H9 (cell line): ENCODE data around the gene LRRC15. TPM values are rescaled to one million over a fixed set of nuclear protein-coding genes. Genes with fewer than 3 reads are reported as not detected.

Source experiments
- DNase-seq: peaks from one replicate; pipeline ENCODE4 v3.0.0-alpha.2; 2017
- H2AFZ ChIP-seq: one replicate; pipeline ENCODE4 v1.6.1; 2013; ENCODE audit warnings: mild to moderate bottlenecking, low read length, control low read depth, moderate library complexity
- H2AK5ac ChIP-seq: 2 replicates; pipeline ENCODE4 v1.6.1; 2013; ENCODE audit warnings: low read length, control low read depth, mixed read lengths; ENCODE audit not compliant: insufficient read length
- H2BK120ac ChIP-seq: one replicate; pipeline ENCODE4 v1.6.1; 2013; ENCODE audit warnings: low read depth, mild to moderate bottlenecking, low read length, control low read depth, inconsistent platforms; ENCODE audit not compliant: poor library complexity, severe bottlenecking
- H2BK12ac ChIP-seq: 2 replicates; pipeline ENCODE4 v1.6.1; 2013; ENCODE audit warnings: low read length, control low read depth, mixed read lengths, low read depth; ENCODE audit not compliant: insufficient read length
- H2BK15ac ChIP-seq: 2 replicates; pipeline ENCODE4 v1.6.1; 2013; ENCODE audit warnings: low read depth, low read length, control low read depth
- H2BK20ac ChIP-seq: one replicate; pipeline ENCODE4 v1.6.1; 2013; ENCODE audit warnings: low read depth, mild to moderate bottlenecking, low read length, control low read depth, inconsistent platforms; ENCODE audit not compliant: poor library complexity, severe bottlenecking
- H2BK5ac ChIP-seq: 2 replicates; pipeline ENCODE4 v1.6.1; 2013; ENCODE audit warnings: low read length, control low read depth, mixed read lengths; ENCODE audit not compliant: insufficient read length
- H3K14ac ChIP-seq: 2 replicates; pipeline ENCODE4 v1.6.1; 2013; ENCODE audit warnings: low read length, control low read depth; ENCODE audit not compliant: insufficient read depth
- H3K18ac ChIP-seq: 2 replicates; pipeline ENCODE4 v1.6.1; 2013; ENCODE audit warnings: low read depth, mild to moderate bottlenecking, mixed read lengths, low read length, control low read depth; ENCODE audit not compliant: insufficient read length
- H3K23ac ChIP-seq: 2 replicates; pipeline ENCODE4 v1.6.1; 2013; ENCODE audit warnings: low read length, control low read depth, mixed read lengths, low read depth; ENCODE audit not compliant: insufficient read length
- H3K23me2 ChIP-seq: 2 replicates; pipeline ENCODE4 v1.6.1; 2013; ENCODE audit warnings: low read depth, mild to moderate bottlenecking, mixed read lengths, low read length, control low read depth; ENCODE audit not compliant: insufficient read length, poor library complexity, severe bottlenecking
- H3K27ac ChIP-seq: 2 replicates; pipeline ENCODE4 v1.5.1; 2013; ENCODE audit warnings: low read length, control low read depth, mixed read lengths, low read depth; ENCODE audit not compliant: insufficient read length
- H3K27me3 ChIP-seq: 2 replicates; pipeline ENCODE4 v1.6.1; 2013; ENCODE audit warnings: low read length, control low read depth, inconsistent platforms; ENCODE audit not compliant: insufficient read depth
- H3K4ac ChIP-seq: 2 replicates; pipeline ENCODE4 v1.6.1; 2013; ENCODE audit warnings: low read depth, mild to moderate bottlenecking, control low read depth, inconsistent platforms, low read length, moderate library complexity
- H3K4me1 ChIP-seq: 2 replicates; pipeline ENCODE4 v1.6.1; 2013; ENCODE audit warnings: low read length, control low read depth, inconsistent platforms; ENCODE audit not compliant: insufficient read depth
- H3K4me2 ChIP-seq: 2 replicates; pipeline ENCODE4 v1.6.1; 2013; ENCODE audit warnings: low read length, control low read depth, mixed read lengths; ENCODE audit not compliant: insufficient read length, insufficient read depth
- H3K56ac ChIP-seq: 2 replicates; pipeline ENCODE4 v1.6.1; 2013; ENCODE audit warnings: low read depth, mild to moderate bottlenecking, mixed read lengths, low read length, control low read depth; ENCODE audit not compliant: insufficient read length
- H3K79me1 ChIP-seq: 2 replicates; pipeline ENCODE4 v1.6.1; 2013; ENCODE audit warnings: low read depth, mild to moderate bottlenecking, moderate library complexity, low read length, control low read depth, inconsistent platforms; ENCODE audit not compliant: insufficient read depth, poor library complexity, severe bottlenecking
- H3K79me2 ChIP-seq: 2 replicates; pipeline ENCODE4 v1.6.1; 2013; ENCODE audit warnings: low read length, control low read depth, inconsistent platforms; ENCODE audit not compliant: insufficient read depth
- H3K9ac ChIP-seq: 2 replicates; pipeline ENCODE4 v1.6.1; 2013; ENCODE audit warnings: low read length, control low read depth, mixed read lengths; ENCODE audit not compliant: insufficient read length; ENCODE audit errors: extremely low read depth
- H3K9me3 ChIP-seq: one replicate; pipeline ENCODE4 v1.6.1; 2013; ENCODE audit warnings: low read depth, low read length, inconsistent platforms; ENCODE audit not compliant: control insufficient read depth
- H3T11ph ChIP-seq: one replicate; pipeline ENCODE4 v1.6.1; 2013; ENCODE audit warnings: mild to moderate bottlenecking, low read length, control low read depth, inconsistent platforms
- H4K20me1 ChIP-seq: one replicate; pipeline ENCODE4 v1.6.1; 2013; ENCODE audit not compliant: control insufficient read depth, insufficient read length, insufficient read depth
- H4K5ac ChIP-seq: 2 replicates; pipeline ENCODE4 v1.6.1; 2013; ENCODE audit warnings: low read depth, mild to moderate bottlenecking, mixed read lengths, low read length, control low read depth; ENCODE audit not compliant: insufficient read length
- H4K8ac ChIP-seq: replicated peaks from 2 replicates; pipeline ENCODE4 v1.6.1; 2013; ENCODE audit warnings: low read length, control low read depth, mixed read lengths, low read depth; ENCODE audit not compliant: insufficient read length
- H4K91ac ChIP-seq: 2 replicates; pipeline ENCODE4 v1.6.1; 2013; ENCODE audit warnings: low read depth, mild to moderate bottlenecking, moderate library complexity, mixed read lengths, low read length, control low read depth; ENCODE audit not compliant: insufficient read length
- H3K27ac Mint-ChIP-seq, 3 experiments: 2 replicates in 2 of 3; 3 replicates in 1 of 3; pipeline ENCODE4 v1.8.0; 2020 to 2021; ENCODE audit warnings: mixed read lengths in 3 of 3, mild to moderate bottlenecking in 1 of 3, moderate library complexity in 1 of 3
- H3K27me3 Mint-ChIP-seq: 2 replicates; pipeline ENCODE4 v1.8.0; 2021; ENCODE audit warnings: low read depth, mild to moderate bottlenecking, moderate library complexity, mixed read lengths
- H3K36me3 Mint-ChIP-seq, 3 experiments: 2 replicates in 2 of 3; 3 replicates in 1 of 3; pipeline ENCODE4 v1.8.0; 2020 to 2021; ENCODE audit warnings: low read depth in 3 of 3, mixed read lengths in 3 of 3; ENCODE audit not compliant: insufficient read depth in 1 of 3
- H3K4me1 Mint-ChIP-seq, 2 experiments: 2 replicates each; pipeline ENCODE4 v1.8.0; 2020; ENCODE audit warnings: mixed read lengths in 2 of 2
- H3K4me3 Mint-ChIP-seq, 2 experiments: 2 replicates in 1 of 2; 3 replicates in 1 of 2; pipeline ENCODE4 v1.8.0; 2020 to 2021; ENCODE audit warnings: mild to moderate bottlenecking in 2 of 2, mixed read lengths in 2 of 2, moderate library complexity in 1 of 2
- H3K9me3 Mint-ChIP-seq, 2 experiments: 2 replicates in 1 of 2; 3 replicates in 1 of 2; pipeline ENCODE4 v1.8.0; 2020; ENCODE audit warnings: mild to moderate bottlenecking in 2 of 2, mixed read lengths in 2 of 2, moderate library complexity in 1 of 2
- WGBS: extraction: QIAGEN DNeasy Blood & Tissue Kit; methylation state at CpG from one replicate; pipeline ENCODE4 v1.1.7; 2013; ENCODE audit warnings: missing lambda C conversion rate, low lambda C conversion rate, mixed read lengths; ENCODE audit not compliant: insufficient read length; ENCODE audit errors: extremely low coverage; 5-methylcytosine and 5-hydroxymethylcytosine counted together
- total RNA-seq: library from RNA; stranded (reverse); gene quantifications from 2 replicates; pipeline ENCODE4 v1.2.1, GENCODE V29; 2021
- TF ChIP-seq, protein P1 (sequence below): fragments of 200-600 bp; sonication (generic); conservative IDR thresholded peaks from 3 replicates; pipeline ENCODE4 v1.8.0; 2021; ENCODE audit warnings: antibody characterized with exemption, mild to moderate bottlenecking

Gene LRRC15
- total RNA-seq, 1 experiment from 2014 or later = 0.07 TPM

DNA sequence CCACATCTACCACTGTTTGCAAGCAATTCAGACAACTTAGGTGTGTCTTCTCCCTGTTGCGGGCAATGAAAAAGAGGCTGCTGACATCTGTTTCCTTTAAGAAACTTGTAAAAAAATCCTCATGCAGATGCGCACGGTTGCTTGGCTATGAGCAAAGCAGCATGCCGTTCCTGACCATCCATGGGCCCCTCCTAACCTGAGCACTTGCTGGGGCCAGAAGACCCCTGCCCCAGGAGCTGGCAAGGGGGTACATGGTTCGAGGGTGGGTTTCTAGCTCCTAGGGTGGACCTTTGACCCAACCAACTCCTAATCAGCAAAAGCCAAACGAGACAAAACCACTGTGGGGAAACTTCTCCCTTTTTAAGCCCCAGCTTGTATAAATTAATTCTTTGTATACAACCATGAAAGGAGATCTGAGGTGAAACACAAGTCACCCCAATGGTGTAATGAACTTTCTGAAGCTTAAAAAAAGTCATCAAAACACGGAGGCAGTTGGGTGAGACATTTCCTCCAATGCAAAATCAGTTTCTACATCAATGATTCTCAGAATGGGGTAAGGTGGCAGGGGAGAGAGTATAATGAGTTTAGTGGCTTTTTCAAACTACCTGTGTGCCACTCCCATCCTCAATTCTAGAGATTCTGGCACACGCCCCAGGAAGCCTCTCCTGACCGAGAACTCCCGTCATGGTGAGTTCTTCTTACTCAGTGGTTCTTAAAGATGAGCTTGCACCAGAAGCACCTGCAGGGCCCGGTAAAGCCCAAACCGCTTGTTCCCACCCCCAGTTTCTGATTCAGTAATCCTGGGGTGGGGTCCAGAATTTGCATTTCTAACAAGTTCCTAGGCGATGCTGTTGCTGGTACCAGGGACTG, 62.5 kb downstream of the LRRC15 start:
- peaks cover 47 to 51% of the 10 kb centered on the region in 2 experiments for H3K4me1 Mint-ChIP-seq

More for the DNA sequence above, 62.5 kb downstream of the LRRC15 start:
- Histone ChIP-seq H4K91ac (no peak overlapping the region), H2BK5ac (no peak overlapping the region), H3K27me3 (no peaks in the 10 kb centered on the region), H2AK5ac (no peak overlapping the region), H3K4me2 (no peak overlapping the region), H2BK120ac (no peak overlapping the region), H3K79me2 (no peaks in the 10 kb centered on the region), H2BK20ac (no peak overlapping the region), H3K79me1 (no peaks in the 10 kb centered on the region), H2BK12ac (no peak overlapping the region), H4K5ac (no peak overlapping the region), H4K8ac (no peak overlapping the region), H3K9ac (no peak overlapping the region), H2BK15ac (no peak overlapping the region), H3K4me1 (no peaks in the 10 kb centered on the region; the same call in none of the 2 replicates), H3K14ac (no peak overlapping the region), H3K18ac (no peak overlapping the region), H4K20me1 (no peaks in the 10 kb centered on the region), H3K4ac (no peak overlapping the region), H3K56ac (no peak overlapping the region), H3T11ph (no peak overlapping the region), H2AFZ (no peak overlapping the region), H3K9me3 (no peaks in the 10 kb centered on the region), H3K23me2 (no peaks in the 10 kb centered on the region), H3K27ac (no peak overlapping the region), H3K23ac (no peak overlapping the region)
- DNase-seq = no peak
- TF ChIP-seq, protein P1, sequence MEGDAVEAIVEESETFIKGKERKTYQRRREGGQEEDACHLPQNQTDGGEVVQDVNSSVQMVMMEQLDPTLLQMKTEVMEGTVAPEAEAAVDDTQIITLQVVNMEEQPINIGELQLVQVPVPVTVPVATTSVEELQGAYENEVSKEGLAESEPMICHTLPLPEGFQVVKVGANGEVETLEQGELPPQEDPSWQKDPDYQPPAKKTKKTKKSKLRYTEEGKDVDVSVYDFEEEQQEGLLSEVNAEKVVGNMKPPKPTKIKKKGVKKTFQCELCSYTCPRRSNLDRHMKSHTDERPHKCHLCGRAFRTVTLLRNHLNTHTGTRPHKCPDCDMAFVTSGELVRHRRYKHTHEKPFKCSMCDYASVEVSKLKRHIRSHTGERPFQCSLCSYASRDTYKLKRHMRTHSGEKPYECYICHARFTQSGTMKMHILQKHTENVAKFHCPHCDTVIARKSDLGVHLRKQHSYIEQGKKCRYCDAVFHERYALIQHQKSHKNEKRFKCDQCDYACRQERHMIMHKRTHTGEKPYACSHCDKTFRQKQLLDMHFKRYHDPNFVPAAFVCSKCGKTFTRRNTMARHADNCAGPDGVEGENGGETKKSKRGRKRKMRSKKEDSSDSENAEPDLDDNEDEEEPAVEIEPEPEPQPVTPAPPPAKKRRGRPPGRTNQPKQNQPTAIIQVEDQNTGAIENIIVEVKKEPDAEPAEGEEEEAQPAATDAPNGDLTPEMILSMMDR = no peak
- H3K27ac Mint-ChIP-seq = no peak overlapping the region
- peaks cover 25% of the 10 kb centered on the region for H3K27me3 Mint-ChIP-seq
- no peaks in the 10 kb centered on the region for H3K9me3 Mint-ChIP-seq
- no peaks in the 10 kb centered on the region for H3K36me3 Mint-ChIP-seq
- WGBS = no CpG with 5 or more reads among the region's 13 CpGs
- H3K4me3 Mint-ChIP-seq = no peak overlapping the region
